Glutamatergic neuron (in vitro differentiated cells): ENCODE data around the gene SLC22A7. TPM values are rescaled to one million over a fixed set of nuclear protein-coding genes. Genes with fewer than 3 reads are reported as not detected.

Experiments
- DNase-seq: peaks from one replicate; pipeline ENCODE4 v3.0.0; 2022
- H3K27ac Mint-ChIP-seq: one replicate; pipeline ENCODE4 v1.8.0; 2020; ENCODE audit warnings: mild to moderate bottlenecking, mixed read lengths, inconsistent platforms; ENCODE audit not compliant: unreplicated experiment
- H3K27me3 Mint-ChIP-seq: one replicate; pipeline ENCODE4 v1.8.0; 2020; ENCODE audit warnings: mild to moderate bottlenecking, moderate library complexity, mixed read lengths, inconsistent platforms; ENCODE audit not compliant: unreplicated experiment
- H3K36me3 Mint-ChIP-seq: one replicate; pipeline ENCODE4 v1.8.0; 2020; ENCODE audit warnings: mild to moderate bottlenecking, mixed read lengths, inconsistent platforms; ENCODE audit not compliant: unreplicated experiment
- H3K4me1 Mint-ChIP-seq: one replicate; pipeline ENCODE4 v1.8.0; 2020; ENCODE audit warnings: mild to moderate bottlenecking, low read depth, mixed read lengths, inconsistent platforms; ENCODE audit not compliant: unreplicated experiment
- H3K4me3 Mint-ChIP-seq: one replicate; pipeline ENCODE4 v1.8.0; 2020; ENCODE audit warnings: mild to moderate bottlenecking, mixed read lengths, inconsistent platforms; ENCODE audit not compliant: unreplicated experiment
- H3K9me3 Mint-ChIP-seq: one replicate; pipeline ENCODE4 v1.8.0; 2020; ENCODE audit warnings: mild to moderate bottlenecking, moderate library complexity, mixed read lengths, inconsistent platforms; ENCODE audit not compliant: unreplicated experiment
- total RNA-seq: library from RNA; stranded (reverse); fragmentation: NEBNext Ultra II Directional; extraction: Animal tissue kit (Norgen Biotek cat#: 25700); gene quantifications from one replicate; pipeline ENCODE4 v1.2.1, GENCODE V29; 2021; ENCODE audit not compliant: unreplicated experiment
- TF ChIP-seq, protein P1 (sequence below): fragments of 200-600 bp; sonication (generic); IDR thresholded peaks from one replicate; pipeline ENCODE4 v1.5.0; 2021; ENCODE audit not compliant: partially characterized antibody, unreplicated experiment

SLC22A7 gene
- total RNA-seq, 1 donor from 2014 or later = 0.34 TPM

DNA sequence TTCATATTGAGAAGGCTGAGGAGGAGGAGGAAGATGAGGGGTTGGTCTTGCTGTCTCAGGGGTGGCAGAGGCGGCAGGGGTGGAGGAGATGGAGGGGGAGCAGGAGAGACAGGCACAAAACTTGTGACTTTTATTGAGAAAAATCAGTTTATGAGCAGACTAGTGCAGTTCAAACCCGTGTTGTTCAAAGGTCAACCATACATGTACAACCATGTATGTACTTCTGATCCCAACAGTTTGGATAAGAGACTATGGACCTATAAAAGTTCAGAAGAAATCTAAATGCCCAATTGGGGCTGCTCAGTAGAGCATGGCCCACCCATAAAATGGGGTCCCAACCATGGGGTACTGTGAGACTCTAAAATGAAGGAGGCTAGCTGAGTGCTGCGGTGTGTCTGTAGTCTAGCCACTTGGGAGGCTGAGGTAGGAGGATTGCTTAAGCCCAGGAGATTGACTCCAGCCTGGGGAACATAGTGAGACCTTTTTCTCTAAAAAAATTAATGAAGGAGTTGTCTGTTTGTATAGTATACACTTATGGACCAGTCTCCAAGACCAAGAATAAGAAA, 7.6 kb upstream of the SLC22A7 start:
- TF ChIP-seq, protein P1, sequence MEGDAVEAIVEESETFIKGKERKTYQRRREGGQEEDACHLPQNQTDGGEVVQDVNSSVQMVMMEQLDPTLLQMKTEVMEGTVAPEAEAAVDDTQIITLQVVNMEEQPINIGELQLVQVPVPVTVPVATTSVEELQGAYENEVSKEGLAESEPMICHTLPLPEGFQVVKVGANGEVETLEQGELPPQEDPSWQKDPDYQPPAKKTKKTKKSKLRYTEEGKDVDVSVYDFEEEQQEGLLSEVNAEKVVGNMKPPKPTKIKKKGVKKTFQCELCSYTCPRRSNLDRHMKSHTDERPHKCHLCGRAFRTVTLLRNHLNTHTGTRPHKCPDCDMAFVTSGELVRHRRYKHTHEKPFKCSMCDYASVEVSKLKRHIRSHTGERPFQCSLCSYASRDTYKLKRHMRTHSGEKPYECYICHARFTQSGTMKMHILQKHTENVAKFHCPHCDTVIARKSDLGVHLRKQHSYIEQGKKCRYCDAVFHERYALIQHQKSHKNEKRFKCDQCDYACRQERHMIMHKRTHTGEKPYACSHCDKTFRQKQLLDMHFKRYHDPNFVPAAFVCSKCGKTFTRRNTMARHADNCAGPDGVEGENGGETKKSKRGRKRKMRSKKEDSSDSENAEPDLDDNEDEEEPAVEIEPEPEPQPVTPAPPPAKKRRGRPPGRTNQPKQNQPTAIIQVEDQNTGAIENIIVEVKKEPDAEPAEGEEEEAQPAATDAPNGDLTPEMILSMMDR = no peak
- H3K9me3 Mint-ChIP-seq = peaks cover 4% of the 10 kb centered on the region
- no peak overlapping the region for H3K27ac Mint-ChIP-seq
- H3K27me3 Mint-ChIP-seq = peaks cover 10% of the 10 kb centered on the region
- no peak for DNase-seq
- H3K4me1 Mint-ChIP-seq = no peaks in the 10 kb centered on the region
- H3K36me3 Mint-ChIP-seq = no peaks in the 10 kb centered on the region
- H3K4me3 Mint-ChIP-seq = no peak overlapping the region

- H3K9me3 Mint-ChIP-seq = peaks cover 4% of the 10 kb centered on the region
- H3K27me3 Mint-ChIP-seq = peaks cover 5% of the 10 kb centered on the region
- H3K4me3 Mint-ChIP-seq = no peak overlapping the region
- no peak for DNase-seq
- no peak overlapping the region for H3K27ac Mint-ChIP-seq
- TF ChIP-seq, protein P1 = no peak
- no peaks in the 10 kb centered on the region for H3K4me1 Mint-ChIP-seq
- H3K36me3 Mint-ChIP-seq = no peaks in the 10 kb centered on the region
Observed at GRCh38 chr6:43290905-43291355, 7.1 kb upstream of the SLC22A7 start.

DNA sequence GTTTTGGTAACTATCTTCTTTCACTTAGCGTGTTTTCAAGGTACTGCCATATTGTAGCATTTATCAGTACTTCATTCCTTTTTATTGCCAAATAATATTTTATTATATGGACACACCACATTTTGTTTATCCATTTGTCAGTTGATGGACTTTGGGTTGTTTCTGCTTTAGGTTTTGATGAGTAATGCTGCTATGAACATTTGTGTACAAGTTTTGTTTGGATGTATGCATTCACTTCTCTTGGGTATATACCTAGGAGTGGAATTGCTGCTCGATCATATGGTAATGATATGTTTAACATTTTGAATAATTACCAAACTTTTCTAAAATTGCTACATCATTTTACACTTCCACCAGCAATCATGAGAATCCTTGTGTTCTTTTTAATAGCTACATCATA, 6.4 kb upstream of the SLC22A7 start:
- peaks cover 4% of the 10 kb centered on the region for H3K9me3 Mint-ChIP-seq
- no peak overlapping the region for H3K27ac Mint-ChIP-seq
- TF ChIP-seq, protein P1 = no peak
- DNase-seq = no peak
- no peak overlapping the region for H3K4me3 Mint-ChIP-seq
- H3K36me3 Mint-ChIP-seq = no peaks in the 10 kb centered on the region
- H3K27me3 Mint-ChIP-seq = peaks cover 3% of the 10 kb centered on the region
- H3K4me1 Mint-ChIP-seq = no peaks in the 10 kb centered on the region

GRCh38 chr6:43292341-43292740, 5.7 kb upstream of the SLC22A7 start:
- no peaks in the 10 kb centered on the region for H3K36me3 Mint-ChIP-seq
- peaks cover 4% of the 10 kb centered on the region for H3K9me3 Mint-ChIP-seq
- no peak for DNase-seq
- peaks cover 5% of the 10 kb centered on the region for H3K27me3 Mint-ChIP-seq
- H3K27ac Mint-ChIP-seq = no peak overlapping the region
- TF ChIP-seq, protein P1 = no peak
- H3K4me1 Mint-ChIP-seq = no peaks in the 10 kb centered on the region
- H3K4me3 Mint-ChIP-seq = no peak overlapping the region

GRCh38 chr6:43292763-43293318, 5.2 kb upstream of the SLC22A7 start:
- no peaks in the 10 kb centered on the region for H3K4me1 Mint-ChIP-seq
- H3K27me3 Mint-ChIP-seq = peaks cover 2% of the 10 kb centered on the region
- no peak for DNase-seq
- no peak overlapping the region for H3K4me3 Mint-ChIP-seq
- TF ChIP-seq, protein P1 = no peak
- H3K27ac Mint-ChIP-seq = no peak overlapping the region
- no peaks in the 10 kb centered on the region for H3K36me3 Mint-ChIP-seq
- H3K9me3 Mint-ChIP-seq = peaks cover 4% of the 10 kb centered on the region
